ENCODE data around the gene VAV2.
A peak's percentile ranks its signal among the peaks of the same experiment; 100 is the strongest.

Gene VAV2

DNA sequence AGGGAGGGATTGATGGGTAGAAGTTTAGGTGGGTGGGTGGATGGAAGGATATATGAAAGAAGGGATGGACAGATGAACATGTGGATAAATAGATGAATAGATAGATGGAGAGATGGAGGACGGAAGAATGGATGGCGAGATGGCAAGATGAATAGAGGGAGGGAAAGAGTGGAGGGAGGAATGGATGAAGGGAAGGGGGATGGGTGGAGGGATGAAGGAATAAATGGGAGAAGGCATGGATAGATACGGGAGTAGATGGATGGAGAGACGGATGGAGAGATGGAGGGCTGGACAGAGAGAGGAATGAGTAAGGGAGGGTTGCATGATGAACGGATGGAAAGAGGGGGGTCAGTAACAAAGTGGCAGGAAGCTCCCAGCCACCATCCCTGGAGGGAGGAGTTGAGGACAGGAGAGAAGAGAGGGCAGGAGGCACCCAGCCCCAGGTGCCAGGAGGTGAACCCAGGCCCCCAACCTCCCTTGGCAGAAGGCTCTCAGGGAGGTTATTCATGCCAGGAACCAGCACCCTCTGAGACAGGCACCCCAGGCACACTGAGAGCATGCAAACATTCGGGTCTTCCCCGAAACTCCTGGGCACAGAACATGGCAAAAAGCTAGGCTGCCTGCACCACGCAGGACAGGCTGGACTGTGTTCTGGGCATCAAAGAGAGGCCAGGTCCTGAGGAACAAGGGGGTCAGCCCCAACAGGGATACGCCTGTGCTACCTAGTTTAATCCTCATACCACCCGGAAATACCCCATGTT lies 263.1 kb downstream of the VAV2 start:
- no peak for DNase-seq (ENCODE audit: low read depth in 2 of 2)

- DNase-seq (ENCODE audit: low read depth in 2 of 2) = no peak
These were observed 264.2 kb downstream of the VAV2 start for GRCh38 chr9:133727876-133728441.

- no peak for DNase-seq (ENCODE audit: low read depth in 2 of 2)
These were observed 264.7 kb downstream of the VAV2 start for GRCh38 chr9:133727277-133727875.

- peak in 1 of 2 donors; percentile 41 for DNase-seq (ENCODE audit: low read depth in 2 of 2)
These were observed 265.5 kb downstream of the VAV2 start for GRCh38 chr9:133726401-133727276.

GRCh38 chr9:133725886-133726285 lies 266.2 kb downstream of the VAV2 start:
- no peak for DNase-seq (ENCODE audit: low read depth in 2 of 2)

- no peak for DNase-seq (ENCODE audit: low read depth in 2 of 2)
These were observed 273.4 kb downstream of the VAV2 start for GRCh38 chr9:133718563-133719315.

GRCh38 chr9:133717113-133718031 lies 274.8 kb downstream of the VAV2 start:
- no peak for DNase-seq (ENCODE audit: low read depth in 2 of 2)

DNA sequence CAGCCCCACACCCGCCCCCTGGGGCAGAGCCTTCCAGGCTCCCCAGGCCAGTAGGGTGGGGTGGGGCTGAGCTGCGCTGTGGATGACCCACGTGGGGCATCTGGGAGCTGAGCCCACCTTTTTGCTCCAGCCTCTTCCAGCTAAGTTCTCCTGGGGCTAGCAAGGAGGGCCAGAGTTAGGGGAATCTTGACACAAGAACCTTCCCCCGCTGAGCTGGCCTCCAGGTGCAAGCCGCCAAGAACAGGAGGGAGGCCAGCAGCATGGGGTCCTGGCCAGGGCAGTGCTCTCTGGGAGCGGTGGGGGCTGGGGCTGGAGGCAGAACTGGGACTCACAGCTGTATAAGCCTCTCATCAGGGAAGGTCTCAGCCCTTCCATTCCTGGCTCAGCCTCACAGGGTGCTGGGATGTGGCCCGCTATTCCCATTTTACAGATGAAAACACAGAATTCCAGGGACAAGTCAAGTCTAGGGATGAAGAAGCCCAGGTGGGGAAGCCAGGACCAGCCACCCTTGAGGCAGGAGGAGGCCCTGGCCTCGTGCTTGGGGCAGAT lies 275.5 kb downstream of the VAV2 start:
- no peak for DNase-seq (ENCODE audit: low read depth in 2 of 2)

- DNase-seq (ENCODE audit: low read depth in 2 of 2) = no peak
These were observed 276.1 kb downstream of the VAV2 start for GRCh38 chr9:133715866-133716563.

GRCh38 chr9:133715295-133715865 lies 276.7 kb downstream of the VAV2 start:
- DNase-seq (ENCODE audit: low read depth in 2 of 2) = no peak

DNA sequence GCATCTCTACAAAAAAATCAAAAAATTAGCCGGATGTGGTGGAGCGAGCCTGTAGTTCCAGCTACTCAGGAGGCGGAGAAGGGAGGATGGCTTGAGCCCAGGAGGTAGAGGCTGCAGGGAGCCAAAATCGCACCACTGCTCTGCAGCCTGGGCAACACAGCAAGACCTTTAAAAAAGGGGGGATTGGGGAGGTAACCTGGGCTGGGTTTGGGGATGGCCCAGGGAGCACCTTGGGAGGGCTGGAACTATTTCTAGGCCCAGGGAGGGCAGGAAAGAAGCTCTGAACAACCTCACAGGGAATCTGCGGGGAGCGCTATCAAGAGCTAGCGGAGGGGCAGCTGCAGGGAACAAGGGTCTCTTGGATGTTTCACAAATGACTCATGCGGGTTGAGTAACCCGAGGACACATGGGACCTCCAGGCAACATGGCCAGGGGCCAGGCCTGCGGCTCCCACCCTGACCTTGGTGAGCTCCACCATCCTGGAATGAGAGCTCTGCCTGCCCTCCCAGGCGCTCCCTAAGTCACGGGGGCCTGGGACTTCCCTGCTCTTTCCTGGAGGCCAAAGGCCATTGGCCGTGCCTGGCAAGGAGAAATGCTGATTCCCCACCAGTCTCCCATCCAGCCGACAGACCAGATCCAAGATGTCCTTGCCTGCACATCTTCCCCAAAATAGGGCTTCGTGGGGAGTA lies 277.4 kb downstream of the VAV2 start:
- no peak for DNase-seq (ENCODE audit: low read depth in 2 of 2)

DNA sequence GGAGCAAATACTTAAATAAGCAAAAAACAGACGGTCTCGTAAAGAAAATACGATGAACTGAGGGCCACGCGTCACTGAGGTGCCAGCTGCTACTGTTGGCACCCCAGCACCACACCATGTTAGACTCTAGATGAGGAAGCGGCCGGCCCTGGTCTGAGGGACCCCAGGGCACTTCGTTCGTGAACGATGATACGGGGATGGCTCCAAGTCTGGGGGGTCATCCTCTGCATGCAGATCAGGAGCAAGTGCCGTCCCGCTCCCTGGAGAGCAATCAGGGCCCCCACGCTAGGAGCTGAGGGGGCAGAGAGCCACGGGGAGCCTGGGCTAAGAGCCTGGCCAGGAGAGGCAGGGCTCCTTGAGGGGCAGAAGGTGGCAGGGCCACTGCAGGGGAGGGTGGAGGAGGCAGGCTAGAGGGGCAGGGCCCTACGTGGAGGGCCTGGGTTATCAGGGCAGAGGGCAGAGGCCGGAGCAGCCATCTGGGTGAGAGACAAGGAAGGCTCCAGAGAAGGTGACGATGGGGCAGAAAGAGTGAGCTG lies 278.1 kb downstream of the VAV2 start:
- no peak for DNase-seq (ENCODE audit: low read depth in 2 of 2)

GRCh38 chr9:133713150-133713959 lies 278.8 kb downstream of the VAV2 start:
- DNase-seq (ENCODE audit: low read depth in 2 of 2) = no peak

DNA sequence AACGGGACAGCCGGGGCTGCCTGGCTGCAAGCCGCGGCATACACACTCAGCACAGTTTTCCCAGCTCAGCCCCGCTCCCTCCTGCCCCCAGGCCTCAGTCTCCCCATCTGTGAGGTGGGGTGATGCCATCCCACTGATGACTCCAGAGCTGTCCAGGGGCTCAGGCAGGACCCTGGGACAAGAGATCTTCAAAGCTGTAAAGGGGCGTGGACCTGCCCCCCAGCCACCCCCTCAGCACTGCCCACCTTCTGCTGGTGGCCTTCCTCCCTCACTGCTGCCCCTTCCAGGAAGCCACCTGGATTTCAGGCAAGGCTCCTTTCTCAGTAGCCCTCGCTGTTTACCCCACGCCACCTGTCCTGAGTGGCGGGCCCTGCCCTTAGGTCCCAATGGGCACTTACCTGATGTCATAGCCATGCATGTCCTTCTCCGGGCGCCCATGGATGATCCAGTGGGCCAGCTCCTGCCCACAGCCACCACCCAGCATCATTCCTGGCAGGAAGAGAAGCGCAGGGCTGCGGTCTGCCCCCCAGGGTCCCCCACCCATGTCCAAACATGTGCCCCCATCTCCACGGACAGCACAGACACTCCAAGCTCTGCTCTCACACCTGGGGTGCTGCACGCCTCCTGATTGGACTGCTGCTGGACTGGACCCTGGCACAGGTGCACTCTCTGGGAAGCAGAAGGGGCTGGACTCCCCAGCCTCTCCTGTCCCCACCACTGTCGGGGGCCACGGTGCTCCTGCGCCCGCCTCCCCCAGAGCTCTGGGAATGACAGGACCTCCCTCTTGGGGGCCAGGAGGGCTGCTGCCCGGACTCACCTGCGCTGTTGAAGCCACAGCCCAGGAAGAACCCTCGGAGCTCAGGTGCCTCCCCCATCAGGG lies 279.7 kb downstream of the VAV2 start:
- no peak for DNase-seq (ENCODE audit: low read depth in 2 of 2)

Data from stimulated activated CD8-positive, alpha-beta memory T cell treated with anti-CD3 and anti-CD28 coated beads, Interleukin-2, amount 100 ng/mL, for 1 hour (primary cell).